ENCODE data around the gene GMPR2. TPM values are rescaled to one million over a fixed set of nuclear protein-coding genes. Genes with fewer than 3 reads are reported as not detected.
A peak's percentile ranks its signal among the peaks of the same experiment; 100 is the strongest.

GMPR2 gene
- total RNA-seq, 1 experiment from 2014 or later, result 56.9 TPM

DNA sequence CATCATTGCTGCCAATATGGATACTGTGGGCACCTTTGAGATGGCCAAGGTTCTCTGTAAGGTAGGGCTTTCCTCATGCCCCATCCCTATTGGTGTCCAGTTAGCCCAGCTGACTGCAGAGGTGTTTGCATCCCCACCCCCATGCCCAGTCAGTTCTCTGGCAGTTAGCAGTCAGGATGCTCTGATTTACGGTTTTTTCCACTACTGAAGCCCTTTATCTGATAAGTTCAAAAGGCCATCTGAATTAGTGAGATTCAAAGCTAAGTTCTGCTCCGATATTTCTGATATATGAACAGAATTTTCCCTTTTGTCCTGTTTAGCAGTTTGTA is 773 bp downstream of the GMPR2 start:
- BruUV-seq (replicated peaks), result no TSS peak
- Histone ChIP-seq H3K36me3 (ENCODE audit: low read depth, low read length) (peaks cover 24% of the 10 kb centered on the region), H3K9me2 (replicated peaks; ENCODE audit: low read length) (no peaks in the 10 kb centered on the region), H3K27ac (ENCODE audit: low read length) (no peak overlapping the region), H3K4me1 (ENCODE audit: insufficient read depth, low read length) (peaks cover 33% of the 10 kb centered on the region), H3F3A (ENCODE audit: low read length, unreplicated experiment) (no peaks in the 10 kb centered on the region), H4K20me1 (ENCODE audit: low read length) (no peaks in the 10 kb centered on the region), H3K27me3 (ENCODE audit: low read length) (no peaks in the 10 kb centered on the region), H3K4me3 (ENCODE audit: low read length) (peak overlapping the region; percentile 98), H3K4me2 (ENCODE audit: low read length) (peak overlapping the region; percentile 97), H3K9ac (ENCODE audit: low read length) (peak overlapping the region; percentile 92), H3K9me3 (ENCODE audit: low read length) (no peaks in the 10 kb centered on the region), H3K79me2 (ENCODE audit: low read length) (peaks cover 60% of the 10 kb centered on the region), H2AFZ (ENCODE audit: low read length) (no peak overlapping the region)
- ChIA-PET CTCF (no interaction called here), POLR2A (ENCODE audit: unreplicated experiment) (no interaction called here)
- ATAC-seq (no peak), DNase-seq (no peak)
- TF ChIP-seq EZH2 (IDR thresholded peaks at IDR 0.05; ENCODE audit: low read length, unreplicated experiment), result no peak
- TF ChIP-seq, protein P1, sequence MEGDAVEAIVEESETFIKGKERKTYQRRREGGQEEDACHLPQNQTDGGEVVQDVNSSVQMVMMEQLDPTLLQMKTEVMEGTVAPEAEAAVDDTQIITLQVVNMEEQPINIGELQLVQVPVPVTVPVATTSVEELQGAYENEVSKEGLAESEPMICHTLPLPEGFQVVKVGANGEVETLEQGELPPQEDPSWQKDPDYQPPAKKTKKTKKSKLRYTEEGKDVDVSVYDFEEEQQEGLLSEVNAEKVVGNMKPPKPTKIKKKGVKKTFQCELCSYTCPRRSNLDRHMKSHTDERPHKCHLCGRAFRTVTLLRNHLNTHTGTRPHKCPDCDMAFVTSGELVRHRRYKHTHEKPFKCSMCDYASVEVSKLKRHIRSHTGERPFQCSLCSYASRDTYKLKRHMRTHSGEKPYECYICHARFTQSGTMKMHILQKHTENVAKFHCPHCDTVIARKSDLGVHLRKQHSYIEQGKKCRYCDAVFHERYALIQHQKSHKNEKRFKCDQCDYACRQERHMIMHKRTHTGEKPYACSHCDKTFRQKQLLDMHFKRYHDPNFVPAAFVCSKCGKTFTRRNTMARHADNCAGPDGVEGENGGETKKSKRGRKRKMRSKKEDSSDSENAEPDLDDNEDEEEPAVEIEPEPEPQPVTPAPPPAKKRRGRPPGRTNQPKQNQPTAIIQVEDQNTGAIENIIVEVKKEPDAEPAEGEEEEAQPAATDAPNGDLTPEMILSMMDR (conservative IDR thresholded peaks at IDR 0.05; ENCODE audit: low read depth, low read length), result no peak
- no peak for TF ChIP-seq EZH2phosphoT487 (IDR thresholded peaks at IDR 0.05; ENCODE audit: borderline replicate concordance, low read length)
- intact Hi-C loops (cut with micrococcal nuclease), result loop anchor here (2.0 kb wide), 1 partner anchor 17 kb away; the partner anchor contains the start of gene MDP1

DNA sequence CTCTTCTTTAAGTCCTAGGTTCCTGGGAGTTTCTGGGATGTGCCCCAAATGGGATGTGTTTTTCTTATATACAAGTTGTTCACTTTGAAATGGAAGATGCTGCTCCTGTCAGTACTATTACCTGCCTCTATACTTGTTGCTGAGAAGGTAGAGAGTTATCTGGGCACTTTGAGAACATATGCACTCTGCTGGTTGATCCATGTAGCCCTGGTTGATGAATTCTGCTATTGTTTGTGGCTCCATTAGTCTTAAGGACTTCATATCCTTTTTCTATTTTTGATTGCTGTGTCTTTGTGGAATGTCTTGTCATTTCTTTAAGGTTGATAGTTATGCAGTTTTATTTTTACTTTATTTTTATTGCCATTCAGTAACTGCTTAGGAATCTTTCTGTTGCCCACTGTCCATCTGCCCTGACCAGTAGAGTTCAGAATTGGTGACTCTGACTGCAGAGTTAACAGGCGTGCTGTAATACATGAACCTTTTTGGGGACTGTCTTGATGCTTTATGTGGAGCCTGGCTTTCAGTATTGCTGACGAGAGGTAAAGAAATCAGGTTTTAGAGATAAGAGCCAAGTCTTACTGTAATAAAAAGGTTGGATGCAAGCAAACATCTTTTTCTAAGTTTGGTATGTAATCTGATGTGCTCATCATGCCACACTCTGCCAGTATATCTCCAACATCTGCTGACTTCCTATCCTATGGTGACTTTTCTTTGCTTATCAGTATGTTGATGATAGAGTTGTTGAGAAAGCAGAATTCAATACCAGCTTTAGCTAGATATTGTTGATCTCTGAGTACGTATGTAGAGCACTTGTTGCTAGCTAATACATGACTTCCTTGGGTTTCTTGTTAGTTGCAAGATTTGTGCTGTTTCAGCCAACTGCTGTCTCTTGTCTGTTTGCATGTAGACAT is 1.6 kb downstream of the GMPR2 start:
- H3K4me2 ChIP-seq (ENCODE audit: low read length), result peak overlapping the region; percentile 97
- peaks cover 51% of the 10 kb centered on the region for H3K79me2 ChIP-seq (ENCODE audit: low read length)
- H3K9ac ChIP-seq (ENCODE audit: low read length), result no peak overlapping the region
- H3K27ac ChIP-seq (ENCODE audit: low read length), result no peak overlapping the region
- ChIA-PET CTCF (no interaction called here), POLR2A (ENCODE audit: unreplicated experiment) (interaction anchor here (0.5 kb wide), 1 partner anchor 1139 kb away, joined by 4 read pairs; the partner anchor contains the start of gene C14orf119)
- ATAC-seq (no peak), DNase-seq (no peak)
- H3K27me3 ChIP-seq (ENCODE audit: low read length), result no peaks in the 10 kb centered on the region
- no peaks in the 10 kb centered on the region for H3K9me3 ChIP-seq (ENCODE audit: low read length)
- peaks cover 41% of the 10 kb centered on the region for H3K4me1 ChIP-seq (ENCODE audit: insufficient read depth, low read length)
- H3K36me3 ChIP-seq (ENCODE audit: low read depth, low read length), result peaks cover 30% of the 10 kb centered on the region
- peak overlapping the region; percentile 98 for H3K4me3 ChIP-seq (ENCODE audit: low read length)
- intact Hi-C loops (cut with micrococcal nuclease), result no loop called here
- no peak overlapping the region for H2AFZ ChIP-seq (ENCODE audit: low read length)
- BruUV-seq (replicated peaks), result no TSS peak
- no peaks in the 10 kb centered on the region for H3F3A ChIP-seq (ENCODE audit: low read length, unreplicated experiment)
- H4K20me1 ChIP-seq (ENCODE audit: low read length), result no peaks in the 10 kb centered on the region
- H3K9me2 ChIP-seq (replicated peaks; ENCODE audit: low read length), result no peaks in the 10 kb centered on the region
- TF ChIP-seq EZH2 (IDR thresholded peaks at IDR 0.05; ENCODE audit: low read length, unreplicated experiment) (no peak), EZH2phosphoT487 (IDR thresholded peaks at IDR 0.05; ENCODE audit: borderline replicate concordance, low read length) (no peak)
- TF ChIP-seq, protein P1 (conservative IDR thresholded peaks at IDR 0.05; ENCODE audit: low read depth, low read length), result no peak
